Smooth muscle cell (in vitro differentiated cells): Measurements from ENCODE around the gene ECHS1. TPM values are rescaled to one million over a fixed set of nuclear protein-coding genes. Genes with fewer than 3 reads are reported as not detected.

Experiments
- DNase-seq: peaks from one replicate; lab custom pipeline; 2025; ENCODE audit not compliant: unreplicated experiment; lab: John Stamatoyannopoulos, UW
- H2AFZ ChIP-seq: fragments of 200-600 bp; sonication (generic); 2 replicates; pipeline ENCODE4 v1.6.0; 2016; ENCODE audit warnings: antibody characterized with exemption, low read depth, mild to moderate bottlenecking
- H3F3A ChIP-seq: fragments of 200-600 bp; sonication (generic); 2 replicates; pipeline ENCODE4 v1.6.0; 2017; ENCODE audit warnings: antibody characterized with exemption, low read depth
- H3K27ac ChIP-seq: fragments of 200-600 bp; sonication (generic); 2 replicates; pipeline ENCODE4 v1.5.1; 2016; ENCODE audit warnings: low read depth, mild to moderate bottlenecking
- H3K27me3 ChIP-seq: fragments of 200-600 bp; sonication (generic); 2 replicates; pipeline ENCODE4 v1.6.1; 2016; ENCODE audit warnings: low read depth, mild to moderate bottlenecking
- H3K36me3 ChIP-seq: fragments of 200-600 bp; sonication (generic); 2 replicates; pipeline ENCODE4 v1.5.1; 2016; ENCODE audit warnings: low read depth
- H3K4me1 ChIP-seq: fragments of 200-600 bp; sonication (generic); 2 replicates; pipeline ENCODE4 v1.5.1; 2016; ENCODE audit warnings: low read depth
- H3K4me2 ChIP-seq: fragments of 200-600 bp; sonication (generic); 2 replicates; pipeline ENCODE4 v1.6.0; 2016; ENCODE audit warnings: mild to moderate bottlenecking
- H3K4me3 ChIP-seq: fragments of 200-600 bp; sonication (generic); 2 replicates; pipeline ENCODE4 v1.5.1; 2016; ENCODE audit warnings: mild to moderate bottlenecking
- H3K79me2 ChIP-seq: fragments of 200-600 bp; sonication (generic); 2 replicates; pipeline ENCODE4 v1.6.0; 2016; ENCODE audit warnings: low read depth, mild to moderate bottlenecking
- H3K9ac ChIP-seq: fragments of 200-600 bp; sonication (generic); 2 replicates; pipeline ENCODE4 v1.6.0; 2016; ENCODE audit warnings: low read depth
- H3K9me3 ChIP-seq: fragments of 200-600 bp; sonication (generic); replicated peaks from 2 replicates; pipeline ENCODE4 v1.5.1; 2016; ENCODE audit warnings: low read depth
- H4K20me1 ChIP-seq: fragments of 200-600 bp; sonication (generic); 2 replicates; pipeline ENCODE4 v1.6.0; 2016; ENCODE audit warnings: low read depth
- WGBS: methylation state at CpG from one replicate; pipeline ENCODE4 v1.1.7; 2016; ENCODE audit warnings: low lambda C conversion rate; 5-methylcytosine and 5-hydroxymethylcytosine counted together
- polyA plus RNA-seq: library from polyadenylated mRNA; unstranded; fragments of >200 nt; fragmentation: Nextera tagmentation; extraction: Ambion mirVana; gene quantifications from 2 replicates; pipeline ENCODE4 v1.2.1, GENCODE V29; 2016
- total RNA-seq: library from RNA; depleted of rRNA; stranded (reverse); fragments of >200 nt; gene quantifications from 2 replicates; pipeline ENCODE4 v1.2.3, GENCODE V29; 2014
- TF ChIP-seq, protein P1 (sequence below): fragments of 200-600 bp; sonication (generic); IDR thresholded peaks from 2 replicates; pipeline ENCODE4 v1.5.1; 2017; ENCODE audit warnings: borderline replicate concordance, mild to moderate bottlenecking, antibody characterized with exemption; ENCODE audit not compliant: insufficient read depth, poor library complexity, severe bottlenecking

ECHS1 gene
- total and polyA plus RNA-seq, 2 experiments from 2014 or later, result 63.8 to 112 TPM

GRCh38 chr10:133411523-133412380 lies 38.6 kb upstream of the ECHS1 start:
- Histone ChIP-seq H2AFZ (no peak overlapping the region), H3K27me3 (no peaks in the 10 kb centered on the region), H3K4me3 (no peak overlapping the region), H3K9me3 (peaks cover 21% of the 10 kb centered on the region), H3K9ac (no peak overlapping the region), H4K20me1 (peaks cover 3% of the 10 kb centered on the region), H3K4me2 (no peak overlapping the region), H3K79me2 (peaks cover 61% of the 10 kb centered on the region), H3K27ac (no peak overlapping the region), H3F3A (no peaks in the 10 kb centered on the region), H3K4me1 (no peaks in the 10 kb centered on the region), H3K36me3 (peaks cover 56% of the 10 kb centered on the region)
- DNase-seq, result no peak
- TF ChIP-seq, protein P1, sequence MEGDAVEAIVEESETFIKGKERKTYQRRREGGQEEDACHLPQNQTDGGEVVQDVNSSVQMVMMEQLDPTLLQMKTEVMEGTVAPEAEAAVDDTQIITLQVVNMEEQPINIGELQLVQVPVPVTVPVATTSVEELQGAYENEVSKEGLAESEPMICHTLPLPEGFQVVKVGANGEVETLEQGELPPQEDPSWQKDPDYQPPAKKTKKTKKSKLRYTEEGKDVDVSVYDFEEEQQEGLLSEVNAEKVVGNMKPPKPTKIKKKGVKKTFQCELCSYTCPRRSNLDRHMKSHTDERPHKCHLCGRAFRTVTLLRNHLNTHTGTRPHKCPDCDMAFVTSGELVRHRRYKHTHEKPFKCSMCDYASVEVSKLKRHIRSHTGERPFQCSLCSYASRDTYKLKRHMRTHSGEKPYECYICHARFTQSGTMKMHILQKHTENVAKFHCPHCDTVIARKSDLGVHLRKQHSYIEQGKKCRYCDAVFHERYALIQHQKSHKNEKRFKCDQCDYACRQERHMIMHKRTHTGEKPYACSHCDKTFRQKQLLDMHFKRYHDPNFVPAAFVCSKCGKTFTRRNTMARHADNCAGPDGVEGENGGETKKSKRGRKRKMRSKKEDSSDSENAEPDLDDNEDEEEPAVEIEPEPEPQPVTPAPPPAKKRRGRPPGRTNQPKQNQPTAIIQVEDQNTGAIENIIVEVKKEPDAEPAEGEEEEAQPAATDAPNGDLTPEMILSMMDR, result no peak
- WGBS, result 95% methylated on average over 7 of the region's 7 CpGs

GRCh38 chr10:133405844-133406527 lies 32.8 kb upstream of the ECHS1 start:
- Histone ChIP-seq H3K4me3 (no peak overlapping the region), H3K27me3 (no peaks in the 10 kb centered on the region), H4K20me1 (peaks cover 25% of the 10 kb centered on the region), H3F3A (peaks cover 3% of the 10 kb centered on the region), H3K4me1 (no peaks in the 10 kb centered on the region), H3K9ac (no peak overlapping the region), H3K79me2 (peaks cover 62% of the 10 kb centered on the region), H3K4me2 (no peak overlapping the region), H3K27ac (no peak overlapping the region), H2AFZ (no peak overlapping the region), H3K9me3 (peaks cover 8% of the 10 kb centered on the region), H3K36me3 (peaks cover 43% of the 10 kb centered on the region)
- TF ChIP-seq, protein P1, result no peak
- 97% methylated on average over 8 of the region's 8 CpGs for WGBS
- DNase-seq, result no peak

DNA sequence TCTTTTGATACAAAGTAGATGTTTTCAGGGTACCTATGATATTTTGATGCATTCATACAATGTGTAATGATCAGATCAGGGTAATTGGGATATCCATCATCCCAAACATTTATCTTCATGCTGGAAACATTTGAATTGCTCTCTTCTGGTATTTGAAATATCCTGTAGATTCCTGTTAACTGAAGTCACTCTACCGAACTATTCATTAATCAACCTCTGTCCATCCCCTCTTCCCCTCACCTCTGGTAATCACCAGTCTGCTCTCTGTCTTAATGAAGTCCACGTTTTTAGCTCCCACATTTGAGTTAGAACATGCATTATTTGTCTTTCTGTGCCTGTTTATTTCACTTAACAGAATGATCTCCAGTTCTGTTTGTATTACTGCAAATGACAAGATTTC lies 32.1 kb upstream of the ECHS1 start:
- no peak overlapping the region for H3K27ac ChIP-seq
- TF ChIP-seq, protein P1, result no peak
- H3F3A ChIP-seq, result peaks cover 3% of the 10 kb centered on the region
- H3K4me2 ChIP-seq, result no peak overlapping the region
- DNase-seq, result no peak
- H3K4me1 ChIP-seq, result no peaks in the 10 kb centered on the region
- H3K9me3 ChIP-seq, result peaks cover 3% of the 10 kb centered on the region
- no peak overlapping the region for H3K4me3 ChIP-seq
- no peak overlapping the region for H2AFZ ChIP-seq
- 71% methylated on average over 2 of the region's 2 CpGs for WGBS
- H4K20me1 ChIP-seq, result peaks cover 25% of the 10 kb centered on the region
- peaks cover 56% of the 10 kb centered on the region for H3K79me2 ChIP-seq
- no peak overlapping the region for H3K9ac ChIP-seq
- peaks cover 36% of the 10 kb centered on the region for H3K36me3 ChIP-seq
- H3K27me3 ChIP-seq, result no peaks in the 10 kb centered on the region
